ENCODE results near the gene ABCG5. TPM values are rescaled to one million over a fixed set of nuclear protein-coding genes. Genes with fewer than 3 reads are reported as not detected.

ABCG5 gene
- total RNA-seq, 1 donor from 2014 or later, result not detected

- DNase-seq (no peak), ATAC-seq (ENCODE audit: poor library complexity) (no peak)
- intact Hi-C loops (cut with DNase I), result no loop called here
These were observed 19.0 kb downstream of the ABCG5 start for GRCh38 chr2:43819491-43820163.

- ATAC-seq (ENCODE audit: poor library complexity) (no peak), DNase-seq (no peak)
- intact Hi-C loops (cut with DNase I), result no loop called here
These were observed 19.9 kb downstream of the ABCG5 start for GRCh38 chr2:43818761-43819160.

GRCh38 chr2:43814711-43815110, 23.9 kb downstream of the ABCG5 start:
- DNase-seq, result no peak
- no peak for ATAC-seq (ENCODE audit: poor library complexity)
- intact Hi-C loops (cut with DNase I), result no loop called here

DNA sequence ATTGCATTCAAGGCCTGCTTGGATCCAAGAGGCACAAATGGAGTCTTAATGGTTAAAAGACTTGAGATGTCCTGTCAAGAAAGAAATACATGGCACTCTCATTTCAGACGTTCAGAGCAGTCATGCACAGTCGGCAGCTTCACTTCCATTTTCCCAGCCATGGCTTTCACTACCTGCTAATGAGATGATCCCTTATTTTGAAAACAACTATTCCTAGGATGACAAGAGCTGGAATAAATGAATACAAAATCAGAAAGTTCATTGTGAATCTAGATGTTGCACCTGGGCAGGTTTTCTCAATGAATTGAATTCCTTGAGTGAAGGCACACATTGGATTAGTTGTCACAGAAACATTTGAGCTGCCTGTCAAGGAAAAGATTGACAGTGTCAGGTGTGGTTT, 25.7 kb downstream of the ABCG5 start:
- DNase-seq (no peak), ATAC-seq (ENCODE audit: poor library complexity) (no peak)
- intact Hi-C loops (cut with DNase I), result no loop called here

DNA sequence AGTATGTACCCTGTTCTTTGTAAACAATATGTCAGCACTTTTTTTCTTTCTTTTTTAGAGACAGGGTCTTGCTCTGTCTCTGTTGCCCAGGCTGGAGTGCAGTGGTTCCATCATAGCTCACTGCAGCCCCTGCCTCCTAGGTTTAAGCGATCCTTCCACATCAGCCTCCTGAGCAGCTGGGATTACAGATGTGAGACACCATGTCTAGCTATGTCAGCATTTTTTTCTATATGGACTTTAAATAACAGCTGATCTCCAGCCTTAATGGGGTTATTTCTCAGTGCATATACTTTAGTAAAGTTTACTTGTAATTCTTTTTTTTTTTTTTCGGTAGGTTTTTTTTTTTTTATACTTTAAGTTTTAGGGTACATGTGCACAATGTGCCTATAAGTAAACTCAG, 26.6 kb downstream of the ABCG5 start:
- ATAC-seq (ENCODE audit: poor library complexity) (no peak), DNase-seq (no peak)
- intact Hi-C loops (cut with DNase I), result no loop called here

DNA sequence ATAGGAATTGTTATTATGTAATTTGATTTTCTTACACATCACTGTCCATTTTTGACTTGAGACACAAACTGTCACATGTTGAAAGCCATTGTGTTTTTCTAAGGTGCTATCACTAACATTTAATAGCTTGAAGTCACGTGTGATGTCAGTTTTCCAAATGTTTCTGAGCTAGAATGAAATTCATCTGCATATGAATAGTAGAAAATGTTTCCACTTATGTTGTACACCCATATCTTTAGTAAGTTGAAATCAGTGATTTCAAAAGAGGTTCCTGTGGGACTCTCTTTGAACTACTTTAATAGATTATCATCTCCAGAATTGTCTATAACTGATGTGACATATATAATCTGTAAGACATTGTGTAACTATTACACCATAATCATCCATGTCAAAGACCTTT, 27.8 kb downstream of the ABCG5 start:
- ATAC-seq (ENCODE audit: poor library complexity), result no peak
- intact Hi-C loops (cut with DNase I), result no loop called here
- no peak for DNase-seq

- intact Hi-C loops (cut with DNase I), result no loop called here
- ATAC-seq (ENCODE audit: poor library complexity) (no peak), DNase-seq (no peak)
These were observed 28.2 kb downstream of the ABCG5 start for GRCh38 chr2:43810452-43810851.

DNA sequence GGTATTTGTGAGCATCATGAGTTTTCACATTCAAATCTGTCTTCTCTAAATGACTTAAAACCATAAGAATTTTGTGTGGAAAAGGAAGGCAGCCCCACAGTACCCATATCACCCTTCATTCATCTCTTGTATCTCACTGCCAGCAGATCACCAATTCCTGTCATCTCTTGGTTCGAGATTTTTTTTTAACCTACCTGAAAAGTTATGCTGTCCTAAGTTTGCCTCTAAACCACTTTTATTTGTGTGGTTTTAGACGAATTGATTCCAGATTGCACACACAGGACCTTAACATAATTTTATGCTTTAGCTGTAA, 32.0 kb downstream of the ABCG5 start:
- DNase-seq (no peak), ATAC-seq (ENCODE audit: poor library complexity) (no peak)
- intact Hi-C loops (cut with DNase I), result no loop called here

- intact Hi-C loops (cut with DNase I), result no loop called here
- DNase-seq, result no peak
- no peak for ATAC-seq (ENCODE audit: poor library complexity)
These were observed 35.5 kb downstream of the ABCG5 start for GRCh38 chr2:43803113-43803512.

GRCh38 chr2:43802135-43802534, 36.5 kb downstream of the ABCG5 start:
- DNase-seq, result no peak
- intact Hi-C loops (cut with DNase I), result no loop called here
- no peak for ATAC-seq (ENCODE audit: poor library complexity)

DNA sequence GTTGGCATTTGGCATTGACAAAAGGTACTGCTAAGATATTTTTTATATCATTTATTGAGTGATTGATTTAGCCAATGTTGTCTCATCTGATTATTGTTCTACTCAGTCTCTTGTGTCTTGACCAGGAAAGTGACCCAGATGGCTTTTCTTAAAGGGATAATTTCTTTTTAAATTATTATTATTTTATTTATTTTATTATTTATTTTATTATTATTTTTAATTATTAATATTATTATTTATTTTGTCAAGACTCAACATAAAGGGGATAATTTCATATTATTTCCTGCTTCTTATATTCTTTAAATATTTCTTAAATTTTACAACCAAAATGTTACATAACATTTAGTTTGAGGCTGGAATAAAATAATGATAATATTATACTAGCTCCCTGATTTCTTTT, 37.7 kb downstream of the ABCG5 start:
- ATAC-seq (ENCODE audit: poor library complexity) (no peak), DNase-seq (no peak)
- intact Hi-C loops (cut with DNase I), result no loop called here

GRCh38 chr2:43798300-43798699, 40.3 kb downstream of the ABCG5 start:
- intact Hi-C loops (cut with DNase I), result no loop called here

DNA sequence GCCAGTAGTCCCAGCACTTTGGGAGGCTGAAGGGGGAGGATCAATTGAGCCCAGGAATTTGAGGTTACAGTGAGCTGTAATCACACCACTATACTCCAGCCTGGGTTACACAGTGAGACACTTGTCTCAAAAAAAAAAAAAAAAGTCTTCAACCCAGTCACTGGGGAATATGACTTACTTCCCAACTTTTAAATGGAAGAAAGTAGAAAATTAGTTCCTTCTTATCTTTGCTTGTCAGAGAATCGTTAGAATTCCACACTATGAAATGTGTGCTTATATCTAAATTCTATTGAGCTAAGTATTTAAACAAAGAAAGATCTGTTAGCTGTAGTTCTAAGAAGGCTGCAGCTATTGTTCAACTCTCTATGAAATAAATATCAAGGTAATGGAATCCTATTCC, 42.4 kb downstream of the ABCG5 start:
- DNase-seq (no peak), ATAC-seq (ENCODE audit: poor library complexity) (no peak)
- intact Hi-C loops (cut with DNase I), result no loop called here

More at GRCh38 chr2:43798300-43798699, 40.3 kb downstream of the ABCG5 start:
- DNase-seq (no peak), ATAC-seq (ENCODE audit: poor library complexity) (no peak)

GRCh38 chr2:43794956-43795355, 43.7 kb downstream of the ABCG5 start:
- no peak for DNase-seq
- no peak for ATAC-seq (ENCODE audit: poor library complexity)
- intact Hi-C loops (cut with DNase I), result no loop called here

- no peak for ATAC-seq (ENCODE audit: poor library complexity)
- intact Hi-C loops (cut with DNase I), result no loop called here
- no peak for DNase-seq
These were observed 46.0 kb downstream of the ABCG5 start for GRCh38 chr2:43792653-43793052.

DNA sequence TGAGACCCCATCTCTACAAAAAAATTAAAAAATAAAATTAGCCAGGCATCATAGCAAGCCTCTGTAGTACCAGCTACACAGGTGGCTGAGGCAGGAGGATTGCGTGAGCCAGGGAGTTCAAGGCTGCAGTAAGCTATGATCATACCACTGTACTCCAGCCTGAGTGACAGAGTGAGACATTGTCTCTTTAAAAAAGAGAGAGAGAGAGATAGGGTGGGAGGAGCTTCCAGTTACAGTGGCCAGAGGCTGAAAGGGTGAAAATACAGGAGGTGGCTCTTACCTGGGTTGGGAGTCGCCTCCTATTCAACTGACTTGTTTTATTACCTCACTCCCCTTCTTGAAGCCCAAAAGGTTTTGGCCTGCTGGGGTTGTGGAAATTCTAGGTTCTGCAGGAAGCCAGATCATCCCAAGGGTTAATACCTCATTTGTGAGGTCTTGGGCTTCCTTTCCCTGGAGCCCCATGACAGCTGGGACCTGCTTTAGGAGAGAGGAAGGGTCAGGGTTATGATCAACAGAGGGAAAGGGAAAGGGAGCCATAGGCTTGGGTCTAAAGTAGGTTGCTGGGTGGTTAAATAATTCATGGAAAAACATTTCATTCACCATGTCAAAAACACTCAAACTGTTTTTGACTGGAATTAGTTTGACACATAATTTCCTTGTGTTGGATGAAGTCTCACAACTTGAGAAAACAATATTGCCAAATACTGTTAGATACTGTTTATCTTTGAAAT, 47.4 kb downstream of the ABCG5 start:
- no peak for DNase-seq
- intact Hi-C loops (cut with DNase I), result no loop called here
- ATAC-seq (ENCODE audit: poor library complexity), result no peak

GRCh38 chr2:43790147-43790546, 48.5 kb downstream of the ABCG5 start:
- intact Hi-C loops (cut with DNase I), result no loop called here
- ATAC-seq (ENCODE audit: poor library complexity), result no peak
- no peak for DNase-seq

DNA sequence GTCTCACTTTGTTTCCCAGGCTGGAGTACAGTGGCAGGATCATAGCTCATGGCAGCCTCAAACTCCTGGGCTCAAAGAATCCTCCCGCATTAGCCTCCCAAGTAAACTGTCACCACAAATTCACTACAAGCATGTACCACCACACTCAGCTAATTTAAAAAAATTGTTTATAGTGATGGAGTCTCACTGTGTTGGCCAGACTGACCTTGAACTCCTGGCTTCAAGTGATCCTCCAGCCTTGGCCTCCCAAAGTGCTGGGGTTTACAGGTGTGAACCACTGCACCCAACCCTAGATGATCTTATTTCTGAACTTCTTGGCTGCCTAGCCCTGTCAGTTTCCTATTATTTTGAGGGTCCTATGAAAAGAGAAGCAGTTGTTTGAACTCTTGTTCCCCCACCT, 50.0 kb downstream of the ABCG5 start:
- ATAC-seq (ENCODE audit: poor library complexity) (no peak), DNase-seq (no peak)
- intact Hi-C loops (cut with DNase I), result no loop called here

- no peak for DNase-seq
- intact Hi-C loops (cut with DNase I), result no loop called here
- ATAC-seq (ENCODE audit: poor library complexity), result no peak
These were observed 50.7 kb downstream of the ABCG5 start for GRCh38 chr2:43787895-43788294.

DNA sequence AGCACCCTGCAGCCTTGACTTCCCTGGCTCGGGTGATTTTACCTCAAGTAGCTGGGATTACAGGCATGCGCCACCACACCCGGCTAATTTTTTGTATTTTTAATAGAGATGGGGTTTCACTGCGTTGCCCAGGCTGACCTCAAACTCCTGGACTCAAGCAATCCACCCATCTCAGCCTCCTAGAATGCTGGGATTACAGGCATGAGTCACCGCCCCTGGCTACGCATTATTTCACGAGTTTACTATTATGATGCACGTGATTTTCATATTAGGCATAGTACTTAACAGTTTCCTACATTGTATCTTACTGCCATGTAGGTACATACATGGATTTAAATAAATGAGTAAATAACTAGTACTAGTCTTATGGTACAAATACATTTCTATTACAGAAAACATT, 60.4 kb downstream of the ABCG5 start:
- ATAC-seq (ENCODE audit: poor library complexity), result no peak
- DNase-seq, result no peak
- intact Hi-C loops (cut with DNase I), result no loop called here
